MM.1S (cell line): Measurements from ENCODE around the gene MAPK7.
A peak's percentile ranks its signal among the peaks of the same experiment; 100 is the strongest.

Experiments used
- DNase-seq: peaks from one replicate; pipeline ENCODE4 v3.0.0-alpha.2; 2015
- H2AFZ ChIP-seq: fragments of 300-600 bp; sonication (generic); 2 replicates; pipeline ENCODE4 v1.6.0; 2016; ENCODE audit warnings: antibody characterized with exemption, low read length
- H3F3A ChIP-seq: fragments of 300-600 bp; sonication (generic); 2 replicates; pipeline ENCODE4 v1.6.1; 2016; ENCODE audit warnings: mild to moderate bottlenecking, antibody characterized with exemption, low read length, moderate library complexity, mixed read lengths; ENCODE audit not compliant: insufficient read depth
- H3K27ac ChIP-seq: fragments of 300-600 bp; sonication (generic); 2 replicates; pipeline ENCODE4 v1.5.1; 2016; ENCODE audit warnings: mild to moderate bottlenecking, low read length
- H3K27me3 ChIP-seq: fragments of 300-600 bp; sonication (generic); replicated peaks from 2 replicates; pipeline ENCODE4 v1.6.0; 2016; ENCODE audit warnings: low read length; ENCODE audit not compliant: insufficient read depth
- H3K36me3 ChIP-seq: fragments of 300-600 bp; sonication (generic); replicated peaks from 2 replicates; pipeline ENCODE4 v1.6.1; 2016; ENCODE audit warnings: mild to moderate bottlenecking, low read length, mixed read lengths; ENCODE audit not compliant: insufficient read depth
- H3K4me1 ChIP-seq: fragments of 300-600 bp; sonication (generic); 2 replicates; pipeline ENCODE4 v1.6.1; 2016; ENCODE audit warnings: low read length, mixed read lengths
- H3K4me2 ChIP-seq: fragments of 300-600 bp; sonication (generic); 2 replicates; pipeline ENCODE4 v1.6.0; 2016; ENCODE audit warnings: low read depth, low read length
- H3K4me3 ChIP-seq: fragments of 300-600 bp; sonication (generic); 2 replicates; pipeline ENCODE4 v1.5.1; 2016; ENCODE audit warnings: low read length, mixed read lengths
- H3K79me2 ChIP-seq: fragments of 300-600 bp; sonication (generic); 2 replicates; pipeline ENCODE4 v1.6.1; 2016; ENCODE audit warnings: mixed run types, low read length, mixed read lengths
- H3K9ac ChIP-seq: fragments of 300-600 bp; sonication (generic); 2 replicates; pipeline ENCODE4 v1.6.1; 2016; ENCODE audit warnings: low read length, mixed read lengths
- H3K9me2 ChIP-seq: fragments of 300-600 bp; sonication (generic); replicated peaks from 2 replicates; pipeline ENCODE4 v1.6.1; 2016; ENCODE audit warnings: mild to moderate bottlenecking, low read length, mixed read lengths; ENCODE audit not compliant: insufficient read depth
- H3K9me3 ChIP-seq: fragments of 300-600 bp; sonication (generic); replicated peaks from 2 replicates; pipeline ENCODE4 v1.6.1; 2016; ENCODE audit warnings: mild to moderate bottlenecking, low read length, mixed read lengths; ENCODE audit not compliant: insufficient read depth
- H4K20me1 ChIP-seq: fragments of 300-600 bp; sonication (generic); 2 replicates; pipeline ENCODE4 v1.6.1; 2016; ENCODE audit warnings: mild to moderate bottlenecking, low read length, moderate library complexity, mixed read lengths; ENCODE audit not compliant: insufficient read depth
- CTCF ChIP-seq: fragments of 300-600 bp; sonication (generic); IDR thresholded peaks from 2 replicates; pipeline ENCODE4 v1.5.1; 2016; ENCODE audit warnings: antibody characterized with exemption, low read length, mixed read lengths
- EZH2 ChIP-seq: fragments of 300-600 bp; sonication (generic); optimal IDR thresholded peaks from 2 replicates; pipeline ENCODE3; 2017; ENCODE audit warnings: low read depth, mild to moderate bottlenecking, antibody characterized with exemption, low read length, mixed read lengths
- EZH2phosphoT487 ChIP-seq: fragments of 300-600 bp; sonication (generic); IDR thresholded peaks from 2 replicates; pipeline ENCODE4 v1.6.1; 2018; ENCODE audit warnings: antibody characterized with exemption, low read length

Gene MAPK7

GRCh38 chr17:19378416-19379360, at the start of gene MAPK7:
Gene MAPK7 (plus strand): TSS chr17:19378498. CDS start chr17:19378901, 403 bp downstream.
- no peak for TF ChIP-seq CTCF
- no peak for TF ChIP-seq EZH2
- no peak for TF ChIP-seq EZH2phosphoT487
- no peak for DNase-seq
- peak within 1 kb of the TSS; percentile 77 for H3K4me2 ChIP-seq
- no peaks in the 10 kb centered on the region for H4K20me1 ChIP-seq
- H3K4me3 ChIP-seq = peak within 1 kb of the TSS; percentile 97
- no peaks in the 10 kb centered on the region for H3K9me2 ChIP-seq
- H3K79me2 ChIP-seq = peaks cover 12% of the 10 kb centered on the region
- H3K9ac ChIP-seq = peak within 1 kb of the TSS; percentile 75
- H3K27me3 ChIP-seq = no peaks in the 10 kb centered on the region
- H3K27ac ChIP-seq = peak within 1 kb of the TSS; percentile 88
- no peaks in the 10 kb centered on the region for H3K9me3 ChIP-seq
- H3K4me1 ChIP-seq = no peaks in the 10 kb centered on the region; the same call in 1 of the 2 replicates
- H3F3A ChIP-seq = peaks cover 12% of the 10 kb centered on the region
- H2AFZ ChIP-seq = peak within 1 kb of the TSS; percentile 76
- H3K36me3 ChIP-seq = no peaks in the 10 kb centered on the region

DNA sequence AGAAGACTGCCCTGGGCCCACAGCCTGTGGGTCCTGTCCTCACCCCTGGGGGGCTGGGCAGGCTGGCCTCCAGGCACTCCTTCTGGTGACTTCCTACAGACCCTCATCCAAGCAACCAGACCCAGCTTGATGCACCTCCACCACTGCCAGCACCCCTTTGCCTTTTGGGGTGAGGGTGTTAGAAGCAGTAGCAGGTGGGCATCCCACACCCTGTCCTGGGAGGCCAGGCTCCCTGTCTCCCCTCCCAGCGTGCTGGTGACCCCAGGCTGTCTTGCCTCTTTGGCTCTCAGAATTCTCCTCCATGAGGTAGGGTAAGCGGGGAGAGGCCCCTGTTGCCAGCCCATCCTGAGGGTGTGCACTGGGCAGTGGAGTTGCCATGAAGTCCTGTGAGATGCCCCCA, 49.2 kb upstream of the MAPK7 start:
- Histone ChIP-seq H3K36me3 (no peaks in the 10 kb centered on the region), H3K9ac (no peak overlapping the region), H3K4me1 (no peaks in the 10 kb centered on the region), H3K4me3 (no peak overlapping the region), H2AFZ (no peak overlapping the region), H3F3A (no peaks in the 10 kb centered on the region), H3K27ac (no peak overlapping the region), H3K9me3 (no peaks in the 10 kb centered on the region), H3K9me2 (no peaks in the 10 kb centered on the region), H3K79me2 (no peaks in the 10 kb centered on the region), H3K4me2 (no peak overlapping the region), H4K20me1 (no peaks in the 10 kb centered on the region), H3K27me3 (no peaks in the 10 kb centered on the region)
- no peak for TF ChIP-seq EZH2
- no peak for TF ChIP-seq EZH2phosphoT487
- TF ChIP-seq CTCF = no peak
- DNase-seq = no peak

DNA sequence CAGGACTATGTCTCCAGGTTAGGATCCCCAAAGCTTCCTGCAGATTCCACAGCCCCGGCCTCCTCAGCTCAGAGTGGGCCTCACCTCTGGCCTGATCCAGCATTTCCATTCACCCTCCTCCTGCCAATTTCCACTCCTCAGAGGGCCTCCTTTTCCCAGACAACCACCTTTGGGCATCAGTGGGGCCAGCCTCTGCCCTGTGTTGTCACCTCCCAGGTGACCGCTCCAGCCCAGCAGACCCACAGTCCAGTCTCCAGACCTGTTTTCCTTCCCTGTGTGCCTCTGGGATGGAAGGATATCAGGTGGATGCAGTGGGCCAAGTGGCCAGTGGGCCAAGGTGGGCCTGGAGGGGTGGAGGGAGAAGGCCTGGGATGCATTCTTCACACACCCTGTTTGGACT, 48.5 kb upstream of the MAPK7 start:
- H3K27ac ChIP-seq = no peak overlapping the region
- H3K9me3 ChIP-seq = no peaks in the 10 kb centered on the region
- no peaks in the 10 kb centered on the region for H3F3A ChIP-seq
- no peaks in the 10 kb centered on the region for H3K27me3 ChIP-seq
- H2AFZ ChIP-seq = no peak overlapping the region
- no peaks in the 10 kb centered on the region for H3K4me1 ChIP-seq
- H3K9me2 ChIP-seq = no peaks in the 10 kb centered on the region
- no peaks in the 10 kb centered on the region for H3K79me2 ChIP-seq
- no peak overlapping the region for H3K4me3 ChIP-seq
- no peak overlapping the region for H3K9ac ChIP-seq
- no peaks in the 10 kb centered on the region for H4K20me1 ChIP-seq
- no peak for DNase-seq
- H3K4me2 ChIP-seq = no peak overlapping the region
- no peak for TF ChIP-seq EZH2phosphoT487
- no peak for TF ChIP-seq EZH2
- TF ChIP-seq CTCF = no peak
- H3K36me3 ChIP-seq = no peaks in the 10 kb centered on the region
